ENCODE data around the gene KLHL25. TPM values are rescaled to one million over a fixed set of nuclear protein-coding genes. Genes with fewer than 3 reads are reported as not detected.

The KLHL25 gene
- total and polyA plus RNA-seq, 11 donors: 2.2 to 12.9 (median 4.3) TPM

DNA sequence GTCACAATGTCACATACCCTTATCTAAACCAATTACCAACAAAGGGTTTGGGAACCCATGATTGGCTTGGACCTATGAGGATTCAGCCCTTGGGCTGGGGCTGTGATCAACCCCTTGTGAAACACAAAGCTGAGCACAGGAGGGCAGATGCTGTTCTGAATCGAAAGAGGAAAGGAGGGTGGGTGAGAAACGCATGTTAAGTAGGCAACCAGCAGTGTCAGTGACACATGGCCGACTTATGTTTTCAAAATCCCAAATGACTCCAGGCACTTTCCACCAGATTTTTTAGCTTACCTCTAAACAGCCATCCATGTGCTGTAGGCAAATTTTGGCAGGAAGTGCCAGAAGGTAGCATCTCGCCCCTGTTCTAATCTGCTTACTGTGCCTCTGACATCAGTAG, 34.1 kb upstream of the KLHL25 start:
- peaks cover 0 to 4% (median 0%) of the 10 kb centered on the region in 12 donors for H3K4me1 ChIP-seq
- no peak for TF ChIP-seq POLR2A (IDR thresholded peaks at IDR 0.05)
- TF ChIP-seq, protein P1, sequence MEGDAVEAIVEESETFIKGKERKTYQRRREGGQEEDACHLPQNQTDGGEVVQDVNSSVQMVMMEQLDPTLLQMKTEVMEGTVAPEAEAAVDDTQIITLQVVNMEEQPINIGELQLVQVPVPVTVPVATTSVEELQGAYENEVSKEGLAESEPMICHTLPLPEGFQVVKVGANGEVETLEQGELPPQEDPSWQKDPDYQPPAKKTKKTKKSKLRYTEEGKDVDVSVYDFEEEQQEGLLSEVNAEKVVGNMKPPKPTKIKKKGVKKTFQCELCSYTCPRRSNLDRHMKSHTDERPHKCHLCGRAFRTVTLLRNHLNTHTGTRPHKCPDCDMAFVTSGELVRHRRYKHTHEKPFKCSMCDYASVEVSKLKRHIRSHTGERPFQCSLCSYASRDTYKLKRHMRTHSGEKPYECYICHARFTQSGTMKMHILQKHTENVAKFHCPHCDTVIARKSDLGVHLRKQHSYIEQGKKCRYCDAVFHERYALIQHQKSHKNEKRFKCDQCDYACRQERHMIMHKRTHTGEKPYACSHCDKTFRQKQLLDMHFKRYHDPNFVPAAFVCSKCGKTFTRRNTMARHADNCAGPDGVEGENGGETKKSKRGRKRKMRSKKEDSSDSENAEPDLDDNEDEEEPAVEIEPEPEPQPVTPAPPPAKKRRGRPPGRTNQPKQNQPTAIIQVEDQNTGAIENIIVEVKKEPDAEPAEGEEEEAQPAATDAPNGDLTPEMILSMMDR (IDR thresholded peaks at IDR 0.05): no peak
- H3K9me3 ChIP-seq: no peaks in the 10 kb centered on the region
- no peak for DNase-seq
- no peak for ATAC-seq
- intact Hi-C loops (cut with DNase I): loop anchor here in 1 of 10 donors (5.0 kb wide), 1 partner anchor 97 kb away; no protein-coding TSS in a partner anchor
- WGBS, 4 donors: 77 to 80% (median 79%) methylated on average over 4 of the region's 4 CpGs
- H3K27me3 ChIP-seq: no peaks in the 10 kb centered on the region
- no peak overlapping the region for H3K4me3 ChIP-seq
- no peaks in the 10 kb centered on the region for H3K36me3 ChIP-seq
- H3K27ac ChIP-seq: no peak overlapping the region

DNA sequence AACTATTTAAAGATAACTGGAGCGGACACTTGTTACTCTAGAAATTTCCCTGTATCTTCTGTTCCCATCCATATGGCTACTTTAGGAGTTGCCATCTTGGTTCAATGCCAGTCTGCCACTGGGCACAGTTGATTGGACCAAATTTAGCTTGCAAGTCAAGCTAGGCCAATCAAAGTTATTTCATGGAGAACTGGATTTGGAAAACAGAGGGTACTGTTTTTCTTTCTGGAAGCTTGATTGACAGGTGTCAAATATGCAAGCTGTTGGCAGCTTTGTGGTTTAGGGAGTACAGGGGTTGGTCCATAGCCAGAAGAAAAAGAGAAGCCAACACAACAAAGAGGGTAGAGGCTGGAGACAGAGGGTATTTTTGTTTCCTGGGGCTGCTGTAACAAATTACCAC, 33.4 kb upstream of the KLHL25 start:
- Histone ChIP-seq H3K4me1 (peaks cover 0 to 4% (median 0%) of the 10 kb centered on the region in 12 donors), H3K27ac (no peak overlapping the region), H3K27me3 (no peaks in the 10 kb centered on the region), H3K4me3 (no peak overlapping the region), H3K9me3 (no peaks in the 10 kb centered on the region), H3K36me3 (no peaks in the 10 kb centered on the region)
- DNase-seq: no peak
- TF ChIP-seq, protein P1 (IDR thresholded peaks at IDR 0.05): no peak
- no peak for TF ChIP-seq POLR2A (IDR thresholded peaks at IDR 0.05)
- 73 to 100% (median 94%) methylated on average over 1 of the region's 1 CpG for WGBS, 4 donors
- intact Hi-C loops (cut with DNase I): loop anchor here in 1 of 10 donors (5.0 kb wide), 1 partner anchor 96 kb away; no protein-coding TSS in a partner anchor
- ATAC-seq: no peak

DNA sequence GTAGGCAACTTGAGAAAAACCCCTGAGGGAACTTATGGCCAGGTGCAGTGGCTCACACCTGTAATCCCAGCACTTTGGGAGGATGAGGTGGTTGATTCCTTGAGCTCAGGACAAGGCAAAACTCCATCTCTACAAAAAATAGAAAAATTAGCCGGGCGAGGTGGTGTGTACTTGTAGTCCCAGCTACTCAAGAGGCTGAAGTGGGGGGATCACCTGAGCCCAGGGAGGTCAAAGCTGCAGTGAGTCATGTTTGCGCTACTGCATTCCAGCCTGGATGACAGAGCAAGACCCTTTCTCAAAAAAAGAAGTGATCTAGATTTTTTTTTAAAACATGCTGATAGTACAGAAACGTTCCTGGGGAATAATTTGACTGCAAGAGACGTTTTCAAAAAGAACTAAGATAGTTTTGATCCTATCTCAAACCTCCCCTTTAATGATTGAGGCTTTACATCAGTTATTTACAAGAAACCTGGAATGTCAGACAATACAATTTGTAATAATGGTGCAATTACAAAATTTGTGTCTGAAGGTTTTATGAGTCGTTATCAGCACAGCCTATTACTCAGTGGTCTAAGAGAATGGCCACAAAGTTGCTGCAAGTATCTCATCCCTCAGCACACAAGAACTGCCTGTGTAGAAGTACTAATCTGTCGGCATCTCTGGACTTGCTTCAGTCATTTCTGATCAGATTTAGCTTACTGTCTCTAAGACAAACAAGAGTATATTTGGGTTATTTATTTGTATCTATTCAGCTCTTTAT, 32.2 kb upstream of the KLHL25 start:
- peaks cover 0 to 1% (median 0%) of the 10 kb centered on the region in 12 donors for H3K4me1 ChIP-seq
- DNase-seq (no peak), ATAC-seq (no peak)
- H3K9me3 ChIP-seq: no peaks in the 10 kb centered on the region
- no peaks in the 10 kb centered on the region for H3K36me3 ChIP-seq
- TF ChIP-seq POLR2A (IDR thresholded peaks at IDR 0.05): no peak
- TF ChIP-seq, protein P1 (IDR thresholded peaks at IDR 0.05): no peak
- WGBS, 4 donors: 73 to 79% (median 77%) methylated on average over 7 of the region's 7 CpGs
- no peak overlapping the region for H3K4me3 ChIP-seq
- intact Hi-C loops (cut with DNase I): loop anchor here in 1 of 10 donors (5.0 kb wide), 1 partner anchor 95 kb away; no protein-coding TSS in a partner anchor
- no peak overlapping the region for H3K27ac ChIP-seq
- H3K27me3 ChIP-seq: no peaks in the 10 kb centered on the region

DNA sequence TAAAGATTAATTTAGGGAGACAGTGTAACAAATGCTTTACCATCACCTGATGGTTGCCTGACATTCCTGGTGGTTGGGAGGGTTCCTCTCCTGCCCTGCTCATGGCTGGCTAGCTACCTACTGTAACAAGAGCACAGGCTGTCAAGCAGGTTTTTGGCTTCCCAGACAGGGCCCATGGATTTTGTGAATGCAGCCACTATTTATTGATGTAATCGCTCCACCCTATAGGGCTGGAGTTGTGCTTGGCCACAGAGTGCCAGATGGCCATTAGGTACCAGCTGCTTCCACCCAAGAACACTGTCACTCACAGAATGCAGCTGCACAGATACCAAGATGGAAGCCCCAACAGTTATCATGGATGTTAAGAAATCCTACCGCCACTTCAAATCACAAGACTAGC, 31.0 kb upstream of the KLHL25 start:
- WGBS, 4 donors: 50 to 71% (median 57%) methylated on average over 2 of the region's 2 CpGs
- no peaks in the 10 kb centered on the region for H3K27me3 ChIP-seq
- no peaks in the 10 kb centered on the region for H3K36me3 ChIP-seq
- intact Hi-C loops (cut with DNase I): loop anchor here in 1 of 10 donors (5.0 kb wide), 1 partner anchor 93 kb away; no protein-coding TSS in a partner anchor
- ATAC-seq (no peak), DNase-seq (no peak)
- H3K4me3 ChIP-seq: no peak overlapping the region
- no peak overlapping the region for H3K27ac ChIP-seq
- no peaks in the 10 kb centered on the region for H3K9me3 ChIP-seq
- no peak for TF ChIP-seq POLR2A (IDR thresholded peaks at IDR 0.05)
- TF ChIP-seq, protein P1 (IDR thresholded peaks at IDR 0.05): no peak
- H3K4me1 ChIP-seq: no peaks in the 10 kb centered on the region
